ENCODE measurements around the gene MRPL11.
"Not testable (repeated sequence)": the region's sequence is repeated elsewhere in the genome, so short reads cannot be mapped to it uniquely, and the experiment has no call there.

MRPL11 gene

DNA sequence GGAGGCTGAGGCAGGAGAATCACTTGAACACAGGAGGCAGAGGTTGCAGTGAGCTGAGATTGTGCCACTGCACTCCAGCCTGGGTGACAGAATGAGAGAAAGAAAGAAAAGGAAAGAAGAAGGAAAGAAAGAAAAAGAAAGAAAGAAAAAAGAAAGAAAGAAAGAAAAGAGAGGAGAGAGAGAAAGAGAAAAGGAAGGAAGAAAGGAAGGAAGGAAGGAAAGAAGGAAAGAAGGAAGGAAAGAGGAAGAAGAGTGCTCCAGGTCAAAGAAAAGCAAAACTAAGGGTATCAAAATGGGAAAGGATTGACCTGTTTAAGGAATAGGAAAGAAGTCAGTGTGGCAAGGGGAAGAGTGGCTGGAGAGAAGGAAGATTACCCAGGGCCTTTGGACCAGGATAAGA lies 7.4 kb downstream of the MRPL11 start:
- not testable (repeated sequence) for ATAC-seq, DNase-seq

DNA sequence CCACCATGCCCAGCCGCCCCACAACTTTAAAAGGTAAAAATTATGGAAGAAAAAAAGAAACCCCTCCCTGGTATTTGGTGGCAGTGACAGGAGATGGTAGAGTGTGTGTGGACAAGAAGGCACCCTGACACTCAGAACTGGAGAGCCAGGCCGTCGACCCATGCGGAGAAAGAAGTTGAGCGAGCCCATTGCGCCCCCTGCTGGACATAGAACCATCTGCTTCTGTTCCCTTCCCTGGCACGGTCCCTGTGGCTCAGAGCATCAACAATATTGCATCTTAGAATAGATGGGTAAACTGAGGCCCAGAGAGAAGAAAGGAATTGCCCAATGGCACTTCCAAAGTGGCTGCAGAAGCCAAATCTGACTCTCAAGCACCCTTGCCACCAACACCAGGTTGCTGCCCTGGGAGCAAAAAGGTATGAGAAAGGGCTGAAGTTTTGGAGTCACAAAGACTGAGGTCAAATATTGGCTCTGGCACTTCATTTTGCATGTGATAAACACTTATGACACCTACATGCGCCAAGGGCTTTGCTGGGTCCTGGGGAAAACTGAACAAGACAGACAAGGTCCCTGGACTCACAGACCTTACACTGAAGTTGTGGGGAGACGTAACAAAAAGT lies 8.6 kb downstream of the MRPL11 start:
- DNase-seq (peak; percentile 85), ATAC-seq (no peak)

- DNase-seq (no peak), ATAC-seq (no peak)
Measured at GRCh38 chr11:66428933-66429332, 9.7 kb downstream of the MRPL11 start.

GRCh38 chr11:66426314-66426713 lies 12.3 kb downstream of the MRPL11 start:
- ATAC-seq: no peak
- no peak for DNase-seq

DNA sequence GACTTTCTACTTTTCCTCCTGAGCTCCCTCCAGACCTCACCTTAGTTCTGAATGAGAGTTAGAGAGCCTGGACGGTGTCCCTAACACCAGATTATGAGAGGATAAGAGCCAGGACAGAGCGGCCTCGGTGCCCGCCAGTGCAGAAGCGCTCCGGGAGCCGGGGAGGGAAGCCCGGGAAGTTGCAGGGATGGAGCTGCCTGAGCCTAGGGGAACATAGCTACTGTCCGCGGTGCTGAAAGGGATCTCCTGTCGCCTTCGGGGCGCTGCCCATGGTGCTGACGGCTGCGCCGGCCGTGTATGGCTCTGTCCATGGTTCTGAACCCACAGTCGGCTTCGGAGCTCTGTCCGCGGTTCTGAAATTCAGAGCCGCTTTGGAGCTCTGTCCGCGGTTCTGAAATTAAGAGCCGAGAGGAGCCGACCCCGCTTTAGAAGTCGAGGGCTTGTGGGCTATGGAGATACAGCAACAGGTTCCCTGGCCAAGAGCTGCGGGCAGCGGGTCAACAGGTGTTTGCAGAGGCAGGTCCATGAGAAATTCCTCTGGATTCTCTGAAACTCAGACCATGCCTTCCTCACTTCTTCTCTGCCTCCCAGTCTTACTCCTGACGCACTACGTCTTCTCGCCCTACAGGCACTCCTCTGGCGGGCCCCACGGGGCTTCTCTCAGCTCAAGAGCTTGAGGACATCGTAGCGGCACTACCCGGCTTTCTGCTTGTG lies 17.0 kb downstream of the MRPL11 start:
- ATAC-seq: peak; percentile 65
- DNase-seq: peak; percentile 89

GRCh38 chr11:66420671-66421476 lies 17.8 kb downstream of the MRPL11 start, which contains the start of gene NPAS4:
NPAS4 (plus strand) TSS chr11:66421035; CDS start chr11:66421180, 145 bp downstream.
- no peak for ATAC-seq
- DNase-seq: no peak

DNA sequence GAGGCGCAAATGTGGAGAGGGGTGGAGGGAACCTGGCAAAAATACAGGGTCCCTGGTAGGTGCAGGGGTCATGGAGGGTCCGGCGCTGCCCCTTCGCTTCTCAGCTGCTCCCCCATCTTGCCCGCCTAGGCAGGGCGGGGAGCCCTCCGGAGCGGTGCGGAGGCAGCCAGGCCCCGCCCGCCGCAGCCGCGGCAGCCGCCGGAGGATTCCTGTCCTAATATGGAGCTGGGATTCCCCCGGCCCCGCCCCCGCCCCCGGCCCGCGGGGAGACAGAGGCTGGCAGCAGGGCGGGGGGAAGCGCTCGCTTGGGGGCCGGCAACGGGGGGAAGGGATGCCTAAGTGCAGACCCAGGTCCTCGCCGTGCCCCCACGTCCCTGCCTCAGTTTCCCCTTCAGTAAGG lies 18.8 kb downstream of the MRPL11 start:
- no peak for ATAC-seq
- peak; percentile 16 for DNase-seq

DNA sequence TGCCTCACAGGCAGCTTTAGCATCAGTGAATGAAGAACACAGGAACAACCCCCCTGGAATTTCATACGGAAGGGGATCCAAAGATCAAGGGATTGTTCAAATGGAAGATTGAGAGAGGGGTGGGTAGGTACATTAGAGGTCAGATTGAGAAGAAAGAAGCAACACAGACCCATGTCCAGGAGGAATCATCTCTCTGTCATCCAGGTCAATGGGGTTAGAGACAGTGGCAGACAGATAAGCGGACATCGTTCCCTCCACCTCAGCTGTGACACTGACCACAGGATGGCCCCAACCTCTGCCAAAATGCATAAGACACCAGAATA lies 19.7 kb downstream of the MRPL11 start:
- ATAC-seq (no peak), DNase-seq (no peak)

DNA sequence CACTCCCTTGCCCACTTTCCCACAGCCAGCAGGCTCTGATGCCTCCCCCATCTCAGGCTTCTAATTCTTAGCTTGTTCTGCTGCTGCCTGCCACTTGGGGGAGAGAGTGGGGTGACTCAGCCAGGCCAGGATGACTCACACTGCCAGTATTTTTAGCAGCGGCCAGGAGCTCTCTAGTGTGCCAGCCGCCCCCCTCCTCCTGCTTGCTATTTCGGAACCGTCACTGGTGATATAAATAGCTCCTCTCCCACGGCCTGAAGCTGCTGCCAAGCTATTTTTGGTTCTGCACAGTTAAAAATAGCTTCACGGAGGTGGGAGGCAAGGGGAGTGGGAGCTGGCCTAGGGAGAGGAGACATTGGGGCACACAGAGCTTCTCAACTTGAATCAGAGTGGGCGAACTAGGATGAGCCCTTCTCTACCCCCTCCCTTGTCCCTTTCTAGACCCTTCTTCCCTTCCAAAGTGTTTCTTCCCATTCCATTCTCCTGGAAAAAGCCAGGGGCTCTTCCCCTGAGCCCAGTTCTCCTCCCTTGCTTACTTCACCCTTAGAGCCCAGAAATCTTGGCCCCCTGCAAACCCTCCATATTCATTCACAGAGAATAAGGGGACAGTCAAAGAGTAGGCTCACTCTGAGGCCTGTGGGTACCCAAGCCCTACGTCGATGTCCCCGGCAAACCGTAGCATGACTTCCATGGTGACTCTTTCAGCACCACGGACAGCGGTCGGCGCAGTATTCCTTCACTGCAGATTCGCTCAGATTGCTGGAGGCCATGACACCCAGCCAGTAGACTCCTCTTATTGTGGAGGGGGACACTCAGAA lies 20.3 kb downstream of the MRPL11 start:
- ATAC-seq: peak; percentile 92

GRCh38 chr11:66417000-66417399 lies 21.6 kb downstream of the MRPL11 start:
- peak; percentile 50 for DNase-seq
- no peak for ATAC-seq

More for the DNA sequence above, 20.3 kb downstream of the MRPL11 start:
- peak; percentile 81 for DNase-seq

DNA sequence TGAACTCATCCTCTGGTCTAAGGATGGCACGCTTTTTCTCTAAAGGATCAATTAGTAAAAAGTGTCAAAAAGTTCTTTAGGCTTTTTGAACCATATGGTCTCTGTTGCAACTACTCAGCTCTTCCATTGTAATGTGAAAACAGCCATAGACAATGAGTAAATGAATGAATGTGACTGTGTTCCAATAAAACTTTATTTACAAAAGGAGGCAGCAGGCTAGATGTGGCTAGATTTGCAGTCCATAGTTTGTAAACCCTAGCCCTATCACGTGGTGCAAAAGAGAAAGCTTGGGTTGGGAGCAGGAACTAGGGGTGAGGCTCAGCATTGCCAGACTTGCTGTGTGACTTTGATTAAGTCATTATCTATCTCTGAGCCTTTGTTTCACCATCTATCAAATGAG lies 23.2 kb downstream of the MRPL11 start:
- DNase-seq: no peak
- no peak for ATAC-seq

- ATAC-seq (no peak), DNase-seq (no peak)
Measured at GRCh38 chr11:66414120-66414934, 24.3 kb downstream of the MRPL11 start.

DNA sequence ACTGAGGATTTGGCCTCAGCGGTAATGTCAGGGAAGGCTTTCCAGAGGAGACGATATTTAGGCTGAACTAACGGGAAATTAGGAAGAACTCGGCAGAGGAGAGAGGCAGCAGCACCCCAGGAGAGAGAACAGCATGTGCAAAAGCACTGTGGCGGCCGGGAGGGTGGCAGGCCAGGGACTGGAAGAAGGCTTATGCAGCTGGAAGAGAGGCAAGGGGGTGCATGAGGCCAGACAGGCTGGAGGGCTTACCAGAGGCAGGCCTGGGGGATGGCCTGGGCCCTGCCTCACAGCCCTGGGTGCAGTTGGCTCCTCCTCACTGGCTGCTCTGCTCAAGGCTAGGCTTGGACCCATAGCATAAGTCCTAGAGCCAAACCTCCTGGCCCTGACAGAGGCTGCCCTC lies 25.5 kb downstream of the MRPL11 start:
- ATAC-seq (no peak), DNase-seq (no peak)

- DNase-seq: no peak
- ATAC-seq: no peak
Measured at GRCh38 chr11:66412110-66412509, 26.5 kb downstream of the MRPL11 start.

GRCh38 chr11:66411323-66411722 lies 27.3 kb downstream of the MRPL11 start:
- no peak for ATAC-seq

DNA sequence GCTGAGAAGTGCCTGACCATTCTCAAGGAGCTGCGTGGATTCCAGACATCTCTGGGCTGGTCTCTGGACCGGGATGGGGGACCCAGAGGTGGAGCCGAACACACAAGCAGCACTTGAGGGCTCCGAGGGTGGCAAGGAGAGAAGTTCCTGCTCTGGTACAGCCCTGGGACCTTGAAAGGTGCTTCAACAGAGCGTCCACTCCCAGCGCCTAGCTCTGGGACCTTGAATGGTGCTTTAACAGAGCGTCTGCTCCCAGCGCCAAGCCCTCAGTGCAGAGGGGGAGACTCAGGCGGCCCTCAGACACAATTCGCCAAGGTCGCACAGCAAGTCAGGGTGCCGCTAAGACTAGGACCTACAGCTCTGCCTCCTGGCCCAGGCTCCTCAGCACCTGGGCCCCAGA lies 28.5 kb downstream of the MRPL11 start:
- DNase-seq (no peak), ATAC-seq (no peak)

More at GRCh38 chr11:66411323-66411722, 27.3 kb downstream of the MRPL11 start:
- no peak for DNase-seq

- DNase-seq: no peak
- ATAC-seq: no peak
Measured at GRCh38 chr11:66409226-66409625, 29.4 kb downstream of the MRPL11 start.

- ATAC-seq (peak; percentile 86), DNase-seq (peak; percentile 97)
Measured at GRCh38 chr11:66408488-66409214, 30.0 kb downstream of the MRPL11 start.

- ATAC-seq (no peak), DNase-seq (no peak)
Measured at GRCh38 chr11:66407651-66408050, 31.0 kb downstream of the MRPL11 start.

- DNase-seq (no peak), ATAC-seq (no peak)
Measured at GRCh38 chr11:66393954-66394353, 44.7 kb downstream of the MRPL11 start.

DNA sequence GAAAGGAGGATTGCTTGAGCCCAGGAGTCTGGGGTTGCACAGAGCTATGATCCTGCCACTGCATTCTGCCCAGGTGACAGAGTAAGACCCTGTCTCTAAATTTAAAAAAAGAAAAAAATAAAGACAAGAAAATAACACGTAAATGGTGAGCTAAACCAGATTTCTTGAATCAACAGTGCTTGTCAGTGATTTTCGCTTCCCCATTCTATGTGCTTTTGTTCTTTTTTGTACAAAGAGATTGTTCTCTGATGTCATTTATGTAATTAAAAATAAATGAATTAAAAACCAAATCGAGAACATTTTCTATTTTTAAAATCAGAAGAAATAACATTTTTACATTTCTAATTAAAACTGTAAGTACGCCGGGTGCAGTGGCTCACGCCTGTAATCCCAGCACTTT lies 47.3 kb downstream of the MRPL11 start:
- no peak for ATAC-seq

More for the DNA sequence above, 47.3 kb downstream of the MRPL11 start:
- DNase-seq: no peak
